WTC11 (cell line): ENCODE data around the gene ADGRA1. TPM values are rescaled to one million over a fixed set of nuclear protein-coding genes. Genes with fewer than 3 reads are reported as not detected.

ENCODE experiments used
- ATAC-seq: fragments of 200-7000 bp; cut with Tn5 transposase; 2 replicates; pipeline ENCODE4 v1.10.0; 2021; ENCODE audit warnings: mild to moderate bottlenecking, moderate library complexity
- CTCF ChIA-PET: fragments of 300-600 bp; sonication (Branson Sonifier 250); formaldehyde crosslinking; loops from one replicate; lab custom pipeline; 2021; ENCODE audit warnings: antibody characterized with exemption; lab: Charles Lee
- POLR2A ChIA-PET: fragments of 350-600 bp; sonication (Branson Sonifier 250); formaldehyde crosslinking; loops from one replicate; lab custom pipeline; 2021; ENCODE audit warnings: antibody characterized with exemption; lab: Charles Lee
- DNase-seq: peaks from one replicate; pipeline ENCODE4 v3.0.0; 2021; ENCODE audit warnings: low spot score
- H3K27ac Mint-ChIP-seq: 2 replicates; pipeline ENCODE4 v1.8.0; 2021; ENCODE audit warnings: mixed read lengths
- H3K27me3 Mint-ChIP-seq: 2 replicates; pipeline ENCODE4 v1.8.0; 2021; ENCODE audit warnings: low read depth, mild to moderate bottlenecking, moderate library complexity, mixed read lengths
- H3K36me3 Mint-ChIP-seq: 2 replicates; pipeline ENCODE4 v1.8.0; 2021; ENCODE audit warnings: mixed read lengths
- H3K4me1 Mint-ChIP-seq: 2 replicates; pipeline ENCODE4 v1.8.0; 2022; ENCODE audit warnings: mixed read lengths
- H3K4me3 Mint-ChIP-seq: 2 replicates; pipeline ENCODE4 v1.8.0; 2021; ENCODE audit warnings: mild to moderate bottlenecking, moderate library complexity, mixed read lengths
- H3K9me3 Mint-ChIP-seq: 2 replicates; pipeline ENCODE4 v1.8.0; 2021; ENCODE audit warnings: mixed read lengths
- CREM ChIP-seq: sonication (generic); formaldehyde crosslinking; IDR thresholded peaks from 2 replicates; pipeline ENCODE4 v1.8.1; 2022; ENCODE audit warnings: mild to moderate bottlenecking, missing genetic modification reagents, moderate library complexity
- FOXJ3 ChIP-seq: sonication (generic); formaldehyde crosslinking; IDR thresholded peaks from 2 replicates; pipeline ENCODE4 v1.9.0; 2021; ENCODE audit warnings: missing genetic modification reagents, mild to moderate bottlenecking, borderline replicate concordance
- GRHL2 ChIP-seq: fragments of 250-450 bp; sonication (Bioruptor Pico); IDR thresholded peaks from 2 replicates; pipeline ENCODE4 v1.8.0; 2022; ENCODE audit warnings: mild to moderate bottlenecking, moderate library complexity; ENCODE audit not compliant: insufficient replicate concordance, severe bottlenecking
- KAT7 ChIP-seq: sonication (generic); formaldehyde crosslinking; IDR thresholded peaks from 2 replicates; pipeline ENCODE4 v1.8.1; 2023; ENCODE audit warnings: missing genetic modification reagents, mild to moderate bottlenecking, borderline replicate concordance
- MXD4 ChIP-seq: fragments of 250-450 bp; sonication (Bioruptor Pico); IDR thresholded peaks from 2 replicates; pipeline ENCODE4 v1.8.0; 2021; ENCODE audit warnings: mild to moderate bottlenecking, moderate library complexity, borderline replicate concordance
- NFE2L1 ChIP-seq: sonication (generic); formaldehyde crosslinking; IDR thresholded peaks from 2 replicates; pipeline ENCODE4 v1.8.1; 2023; ENCODE audit warnings: missing genetic modification reagents
- NFYB ChIP-seq: sonication (generic); formaldehyde crosslinking; conservative IDR thresholded peaks from 2 replicates; pipeline ENCODE4 v1.8.0; 2022; ENCODE audit warnings: low read depth, missing genetic modification reagents
- NR1H2 ChIP-seq: sonication (generic); formaldehyde crosslinking; IDR thresholded peaks from 2 replicates; pipeline ENCODE4 v1.9.0; 2021; ENCODE audit warnings: mild to moderate bottlenecking, moderate library complexity, missing genetic modification reagents
- PRRX2 ChIP-seq: fragments of 250-450 bp; sonication (Bioruptor Pico); IDR thresholded peaks from 2 replicates; pipeline ENCODE4 v1.8.0; 2021; ENCODE audit warnings: mild to moderate bottlenecking
- RORB ChIP-seq: fragments of 250-450 bp; sonication (Bioruptor Pico); IDR thresholded peaks from 2 replicates; pipeline ENCODE4 v1.9.0; 2021; ENCODE audit warnings: mild to moderate bottlenecking
- TEAD1 ChIP-seq: sonication (generic); formaldehyde crosslinking; IDR thresholded peaks from 2 replicates; pipeline ENCODE4 v1.8.0; 2022; ENCODE audit warnings: mild to moderate bottlenecking, missing genetic modification reagents
- TEAD4 ChIP-seq: sonication (generic); formaldehyde crosslinking; IDR thresholded peaks from 2 replicates; pipeline ENCODE4 v1.8.0; 2022; ENCODE audit warnings: mild to moderate bottlenecking, missing genetic modification reagents
- ZNF138 ChIP-seq: sonication (generic); formaldehyde crosslinking; conservative IDR thresholded peaks from 2 replicates; pipeline ENCODE4 v1.8.1; 2022; ENCODE audit warnings: mild to moderate bottlenecking, moderate library complexity, missing genetic modification reagents
- ZNF219 ChIP-seq: sonication (generic); formaldehyde crosslinking; IDR thresholded peaks from 2 replicates; pipeline ENCODE4 v1.8.0; 2023; ENCODE audit warnings: missing genetic modification reagents, mild to moderate bottlenecking, borderline replicate concordance
- ZNF396 ChIP-seq: fragments of 250-450 bp; sonication (Bioruptor Pico); IDR thresholded peaks from 2 replicates; pipeline ENCODE4 v1.8.0; 2021; ENCODE audit warnings: mild to moderate bottlenecking, moderate library complexity, borderline replicate concordance
- ZNF423 ChIP-seq: fragments of 250-450 bp; sonication (Bioruptor Pico); IDR thresholded peaks from 2 replicates; pipeline ENCODE4 v2.1.2; 2022; ENCODE audit warnings: mild to moderate bottlenecking, moderate library complexity
- total RNA-seq: library from RNA; stranded (reverse); gene quantifications from 3 replicates; pipeline ENCODE4 v1.2.3, GENCODE V29; 2021
- TF ChIP-seq, protein P1 (sequence below): fragments of 250-450 bp; sonication (Bioruptor Pico); IDR thresholded peaks from 2 replicates; pipeline ENCODE4 v1.8.0; 2021; ENCODE audit warnings: mild to moderate bottlenecking
- TF ChIP-seq, protein P2 (sequence below): sonication (generic); formaldehyde crosslinking; IDR thresholded peaks from 2 replicates; pipeline ENCODE4 v1.8.1; 2022; ENCODE audit warnings: low read depth, missing genetic modification reagents, borderline replicate concordance
- TF ChIP-seq, protein P3 (sequence below): sonication (generic); formaldehyde crosslinking; IDR thresholded peaks from 2 replicates; pipeline ENCODE4 v1.8.1; 2022; ENCODE audit warnings: mild to moderate bottlenecking, moderate library complexity, missing genetic modification reagents
- TF ChIP-seq, protein P4 (sequence below): sonication (generic); formaldehyde crosslinking; conservative IDR thresholded peaks from 2 replicates; pipeline ENCODE4 v1.8.1; 2022; ENCODE audit warnings: mild to moderate bottlenecking, missing genetic modification reagents
- TF ChIP-seq, protein P5 (sequence below): sonication (generic); formaldehyde crosslinking; IDR thresholded peaks from 2 replicates; pipeline ENCODE4 v1.8.1; 2022; ENCODE audit warnings: mild to moderate bottlenecking, missing genetic modification reagents, moderate library complexity, borderline replicate concordance
- TF ChIP-seq, protein P6 (sequence below): sonication (generic); formaldehyde crosslinking; IDR thresholded peaks from 2 replicates; pipeline ENCODE4 v1.8.0; 2023; ENCODE audit warnings: missing genetic modification reagents, mild to moderate bottlenecking, borderline replicate concordance
- TF ChIP-seq, protein P7 (sequence below): sonication (generic); formaldehyde crosslinking; IDR thresholded peaks from 2 replicates; pipeline ENCODE4 v1.8.0; 2023; ENCODE audit warnings: missing genetic modification reagents
- TF ChIP-seq, protein P8 (sequence below): sonication (generic); formaldehyde crosslinking; IDR thresholded peaks from 2 replicates; pipeline ENCODE4 v1.8.1; 2023; ENCODE audit warnings: mild to moderate bottlenecking, moderate library complexity, missing genetic modification reagents

The ADGRA1 gene
- total RNA-seq, 1 experiment from 2014 or later = 0.20 TPM

DNA sequence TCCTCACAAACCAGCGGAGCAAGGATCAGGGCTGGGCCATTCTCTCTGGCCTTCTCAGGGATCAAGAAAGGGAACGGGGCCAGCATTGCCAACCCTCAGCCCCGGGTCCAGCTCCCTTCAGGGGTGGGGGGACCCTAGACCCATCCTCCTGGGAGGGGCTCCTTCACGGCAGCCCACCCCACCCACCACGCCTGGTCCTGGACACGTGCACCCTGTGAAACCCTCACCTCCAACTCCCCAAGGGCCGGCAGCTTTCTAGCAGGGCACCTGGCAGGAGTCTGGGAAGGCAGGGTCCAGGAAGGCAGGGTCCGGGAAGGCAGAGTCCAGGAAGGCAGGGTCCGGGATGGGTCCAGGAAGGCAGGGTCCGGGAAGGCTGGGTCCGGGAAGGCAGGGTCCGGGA lies 46.6 kb upstream of the ADGRA1 start:
- Mint-ChIP-seq H3K36me3 (no peaks in the 10 kb centered on the region), H3K27ac (no peak overlapping the region; the same call in 1 of the 2 replicates), H3K4me3 (no peak overlapping the region), H3K4me1 (no peaks in the 10 kb centered on the region), H3K27me3 (no peaks in the 10 kb centered on the region), H3K9me3 (no peaks in the 10 kb centered on the region)
- ChIA-PET CTCF (interaction anchor here (1.0 kb wide), 1 partner anchor 190 kb away, joined by 3 read pairs; no protein-coding TSS in a partner anchor), POLR2A (no interaction called here)
- no peak for ATAC-seq
- DNase-seq = no peak
- TF ChIP-seq, protein P1, sequence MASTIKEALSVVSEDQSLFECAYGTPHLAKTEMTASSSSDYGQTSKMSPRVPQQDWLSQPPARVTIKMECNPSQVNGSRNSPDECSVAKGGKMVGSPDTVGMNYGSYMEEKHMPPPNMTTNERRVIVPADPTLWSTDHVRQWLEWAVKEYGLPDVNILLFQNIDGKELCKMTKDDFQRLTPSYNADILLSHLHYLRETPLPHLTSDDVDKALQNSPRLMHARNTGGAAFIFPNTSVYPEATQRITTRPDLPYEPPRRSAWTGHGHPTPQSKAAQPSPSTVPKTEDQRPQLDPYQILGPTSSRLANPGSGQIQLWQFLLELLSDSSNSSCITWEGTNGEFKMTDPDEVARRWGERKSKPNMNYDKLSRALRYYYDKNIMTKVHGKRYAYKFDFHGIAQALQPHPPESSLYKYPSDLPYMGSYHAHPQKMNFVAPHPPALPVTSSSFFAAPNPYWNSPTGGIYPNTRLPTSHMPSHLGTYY (CRISPR knock-in tag) = no peak
- TF ChIP-seq, protein P2, sequence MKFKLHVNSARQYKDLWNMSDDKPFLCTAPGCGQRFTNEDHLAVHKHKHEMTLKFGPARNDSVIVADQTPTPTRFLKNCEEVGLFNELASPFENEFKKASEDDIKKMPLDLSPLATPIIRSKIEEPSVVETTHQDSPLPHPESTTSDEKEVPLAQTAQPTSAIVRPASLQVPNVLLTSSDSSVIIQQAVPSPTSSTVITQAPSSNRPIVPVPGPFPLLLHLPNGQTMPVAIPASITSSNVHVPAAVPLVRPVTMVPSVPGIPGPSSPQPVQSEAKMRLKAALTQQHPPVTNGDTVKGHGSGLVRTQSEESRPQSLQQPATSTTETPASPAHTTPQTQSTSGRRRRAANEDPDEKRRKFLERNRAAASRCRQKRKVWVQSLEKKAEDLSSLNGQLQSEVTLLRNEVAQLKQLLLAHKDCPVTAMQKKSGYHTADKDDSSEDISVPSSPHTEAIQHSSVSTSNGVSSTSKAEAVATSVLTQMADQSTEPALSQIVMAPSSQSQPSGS = no peak
- no peak for TF ChIP-seq TEAD1 (CRISPR knock-in tag)
- TF ChIP-seq NFYB = no peak
- TF ChIP-seq PRRX2 (CRISPR knock-in tag) = no peak
- no peak for TF ChIP-seq NFE2L1
- no peak for TF ChIP-seq ZNF423 (CRISPR knock-in tag)
- TF ChIP-seq ZNF219 = no peak
- no peak for TF ChIP-seq GRHL2 (CRISPR knock-in tag)
- TF ChIP-seq, protein P3, sequence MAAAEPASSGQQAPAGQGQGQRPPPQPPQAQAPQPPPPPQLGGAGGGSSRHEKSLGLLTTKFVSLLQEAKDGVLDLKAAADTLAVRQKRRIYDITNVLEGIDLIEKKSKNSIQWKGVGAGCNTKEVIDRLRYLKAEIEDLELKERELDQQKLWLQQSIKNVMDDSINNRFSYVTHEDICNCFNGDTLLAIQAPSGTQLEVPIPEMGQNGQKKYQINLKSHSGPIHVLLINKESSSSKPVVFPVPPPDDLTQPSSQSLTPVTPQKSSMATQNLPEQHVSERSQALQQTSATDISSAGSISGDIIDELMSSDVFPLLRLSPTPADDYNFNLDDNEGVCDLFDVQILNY (CRISPR knock-in tag) = no peak
- no peak for TF ChIP-seq RORB (CRISPR knock-in tag)
- TF ChIP-seq NR1H2 (CRISPR knock-in tag) = no peak
- no peak for TF ChIP-seq TEAD4 (CRISPR knock-in tag)
- TF ChIP-seq, protein P4, sequence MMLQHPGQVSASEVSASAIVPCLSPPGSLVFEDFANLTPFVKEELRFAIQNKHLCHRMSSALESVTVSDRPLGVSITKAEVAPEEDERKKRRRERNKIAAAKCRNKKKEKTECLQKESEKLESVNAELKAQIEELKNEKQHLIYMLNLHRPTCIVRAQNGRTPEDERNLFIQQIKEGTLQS (CRISPR knock-in tag) = no peak
- TF ChIP-seq, protein P5, sequence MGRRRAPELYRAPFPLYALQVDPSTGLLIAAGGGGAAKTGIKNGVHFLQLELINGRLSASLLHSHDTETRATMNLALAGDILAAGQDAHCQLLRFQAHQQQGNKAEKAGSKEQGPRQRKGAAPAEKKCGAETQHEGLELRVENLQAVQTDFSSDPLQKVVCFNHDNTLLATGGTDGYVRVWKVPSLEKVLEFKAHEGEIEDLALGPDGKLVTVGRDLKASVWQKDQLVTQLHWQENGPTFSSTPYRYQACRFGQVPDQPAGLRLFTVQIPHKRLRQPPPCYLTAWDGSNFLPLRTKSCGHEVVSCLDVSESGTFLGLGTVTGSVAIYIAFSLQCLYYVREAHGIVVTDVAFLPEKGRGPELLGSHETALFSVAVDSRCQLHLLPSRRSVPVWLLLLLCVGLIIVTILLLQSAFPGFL (CRISPR knock-in tag) = no peak
- no peak for TF ChIP-seq FOXJ3 (CRISPR knock-in tag)
- no peak for TF ChIP-seq CREM (CRISPR knock-in tag)
- TF ChIP-seq ZNF396 (CRISPR knock-in tag) = no peak

DNA sequence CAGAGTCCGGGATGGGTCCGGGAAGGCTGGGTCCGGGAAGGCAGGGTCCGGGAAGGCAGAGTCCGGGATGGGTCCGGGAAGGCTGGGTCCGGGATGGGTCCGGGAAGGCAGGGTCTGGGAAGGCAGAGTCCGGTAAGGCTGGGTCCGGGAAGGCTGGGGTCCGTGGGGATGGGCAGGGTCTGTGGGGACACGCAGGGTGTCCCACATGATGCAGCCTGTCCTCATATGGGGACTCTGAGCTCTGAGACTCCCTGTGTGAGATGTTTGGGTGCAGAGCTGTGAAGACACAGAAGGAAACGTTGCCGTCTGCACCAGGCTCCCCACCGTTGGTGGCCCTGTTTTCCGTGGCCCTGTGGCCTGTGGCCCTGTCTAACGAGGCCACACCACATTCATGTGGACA lies 45.7 kb upstream of the ADGRA1 start:
- POLR2A ChIA-PET = no interaction called here
- ATAC-seq (no peak), DNase-seq (no peak)
- Mint-ChIP-seq H3K4me1 (no peaks in the 10 kb centered on the region), H3K27ac (no peak overlapping the region), H3K9me3 (no peaks in the 10 kb centered on the region), H3K27me3 (no peaks in the 10 kb centered on the region), H3K36me3 (no peaks in the 10 kb centered on the region), H3K4me3 (no peak overlapping the region)
- CTCF ChIA-PET = no interaction called here
- TF ChIP-seq, protein P6, sequence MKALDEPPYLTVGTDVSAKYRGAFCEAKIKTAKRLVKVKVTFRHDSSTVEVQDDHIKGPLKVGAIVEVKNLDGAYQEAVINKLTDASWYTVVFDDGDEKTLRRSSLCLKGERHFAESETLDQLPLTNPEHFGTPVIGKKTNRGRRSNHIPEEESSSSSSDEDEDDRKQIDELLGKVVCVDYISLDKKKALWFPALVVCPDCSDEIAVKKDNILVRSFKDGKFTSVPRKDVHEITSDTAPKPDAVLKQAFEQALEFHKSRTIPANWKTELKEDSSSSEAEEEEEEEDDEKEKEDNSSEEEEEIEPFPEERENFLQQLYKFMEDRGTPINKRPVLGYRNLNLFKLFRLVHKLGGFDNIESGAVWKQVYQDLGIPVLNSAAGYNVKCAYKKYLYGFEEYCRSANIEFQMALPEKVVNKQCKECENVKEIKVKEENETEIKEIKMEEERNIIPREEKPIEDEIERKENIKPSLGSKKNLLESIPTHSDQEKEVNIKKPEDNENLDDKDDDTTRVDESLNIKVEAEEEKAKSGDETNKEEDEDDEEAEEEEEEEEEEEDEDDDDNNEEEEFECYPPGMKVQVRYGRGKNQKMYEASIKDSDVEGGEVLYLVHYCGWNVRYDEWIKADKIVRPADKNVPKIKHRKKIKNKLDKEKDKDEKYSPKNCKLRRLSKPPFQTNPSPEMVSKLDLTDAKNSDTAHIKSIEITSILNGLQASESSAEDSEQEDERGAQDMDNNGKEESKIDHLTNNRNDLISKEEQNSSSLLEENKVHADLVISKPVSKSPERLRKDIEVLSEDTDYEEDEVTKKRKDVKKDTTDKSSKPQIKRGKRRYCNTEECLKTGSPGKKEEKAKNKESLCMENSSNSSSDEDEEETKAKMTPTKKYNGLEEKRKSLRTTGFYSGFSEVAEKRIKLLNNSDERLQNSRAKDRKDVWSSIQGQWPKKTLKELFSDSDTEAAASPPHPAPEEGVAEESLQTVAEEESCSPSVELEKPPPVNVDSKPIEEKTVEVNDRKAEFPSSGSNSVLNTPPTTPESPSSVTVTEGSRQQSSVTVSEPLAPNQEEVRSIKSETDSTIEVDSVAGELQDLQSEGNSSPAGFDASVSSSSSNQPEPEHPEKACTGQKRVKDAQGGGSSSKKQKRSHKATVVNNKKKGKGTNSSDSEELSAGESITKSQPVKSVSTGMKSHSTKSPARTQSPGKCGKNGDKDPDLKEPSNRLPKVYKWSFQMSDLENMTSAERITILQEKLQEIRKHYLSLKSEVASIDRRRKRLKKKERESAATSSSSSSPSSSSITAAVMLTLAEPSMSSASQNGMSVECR = no peak
- TF ChIP-seq, protein P7, sequence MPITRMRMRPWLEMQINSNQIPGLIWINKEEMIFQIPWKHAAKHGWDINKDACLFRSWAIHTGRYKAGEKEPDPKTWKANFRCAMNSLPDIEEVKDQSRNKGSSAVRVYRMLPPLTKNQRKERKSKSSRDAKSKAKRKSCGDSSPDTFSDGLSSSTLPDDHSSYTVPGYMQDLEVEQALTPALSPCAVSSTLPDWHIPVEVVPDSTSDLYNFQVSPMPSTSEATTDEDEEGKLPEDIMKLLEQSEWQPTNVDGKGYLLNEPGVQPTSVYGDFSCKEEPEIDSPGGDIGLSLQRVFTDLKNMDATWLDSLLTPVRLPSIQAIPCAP (CRISPR knock-in tag) = no peak
- TF ChIP-seq, protein P3 (CRISPR knock-in tag) = no peak
- TF ChIP-seq MXD4 (CRISPR knock-in tag) = no peak
- no peak for TF ChIP-seq ZNF138 (CRISPR knock-in tag)
- no peak for TF ChIP-seq KAT7 (CRISPR knock-in tag)
- TF ChIP-seq, protein P8, sequence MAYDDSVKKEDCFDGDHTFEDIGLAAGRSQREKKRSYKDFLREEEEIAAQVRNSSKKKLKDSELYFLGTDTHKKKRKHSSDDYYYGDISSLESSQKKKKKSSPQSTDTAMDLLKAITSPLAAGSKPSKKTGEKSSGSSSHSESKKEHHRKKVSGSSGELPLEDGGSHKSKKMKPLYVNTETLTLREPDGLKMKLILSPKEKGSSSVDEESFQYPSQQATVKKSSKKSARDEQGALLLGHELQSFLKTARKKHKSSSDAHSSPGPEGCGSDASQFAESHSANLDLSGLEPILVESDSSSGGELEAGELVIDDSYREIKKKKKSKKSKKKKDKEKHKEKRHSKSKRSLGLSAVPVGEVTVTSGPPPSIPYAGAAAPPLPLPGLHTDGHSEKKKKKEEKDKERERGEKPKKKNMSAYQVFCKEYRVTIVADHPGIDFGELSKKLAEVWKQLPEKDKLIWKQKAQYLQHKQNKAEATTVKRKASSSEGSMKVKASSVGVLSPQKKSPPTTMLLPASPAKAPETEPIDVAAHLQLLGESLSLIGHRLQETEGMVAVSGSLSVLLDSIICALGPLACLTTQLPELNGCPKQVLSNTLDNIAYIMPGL (CRISPR knock-in tag) = no peak
- no peak for TF ChIP-seq ZNF219
